HepG2 (cell line): Measurements from ENCODE around the gene B3GALNT2. TPM values are rescaled to one million over a fixed set of nuclear protein-coding genes. Genes with fewer than 3 reads are reported as not detected.

Experiments used
- ATAC-seq: fragments of 200-7000 bp; cut with Tn5 transposase; 3 replicates; pipeline ENCODE4 v1.9.1; 2020; ENCODE audit warnings: mild to moderate bottlenecking, moderate library complexity
- BruUV-seq: library from RNA; stranded (reverse); fragments of 400-500 nt; replicated peaks from 2 replicates; lab custom pipeline; 2021; lab: Mats Ljungman, UMichigan
- CTCF ChIA-PET: fragments of 300-600 bp; formaldehyde crosslinking; extraction: SDS; loops from one replicate; lab custom pipeline; 2021; ENCODE audit warnings: low total read pairs, inconsistent platforms, low intra/inter-chr PET ratio; lab: Yijun Ruan, JAX
- POLR2A ChIA-PET: fragments of 350-600 bp; sonication (Branson Sonifier 250); formaldehyde crosslinking; loops from one replicate; lab custom pipeline; 2020; ENCODE audit warnings: antibody characterized with exemption, inconsistent platforms; lab: Yijun Ruan, JAX
- DNase-seq: peaks from one replicate; pipeline ENCODE4 v3.0.0-alpha.2; 2015; ENCODE audit warnings: low spot score
- FAIRE-seq: peaks from 3 replicates; lab custom pipeline; 2011; peaks lifted over from hg19 to GRCh38; lab: Jason Lieb, UNC
- H2AFZ ChIP-seq: one replicate; pipeline ENCODE4 v1.6.1; 2011; ENCODE audit warnings: low read length, inconsistent platforms
- H3K27ac ChIP-seq: fragments of 300-600 bp; 3 replicates; pipeline ENCODE4 v1.8.0; 2011; ENCODE audit warnings: mixed run types, mild to moderate bottlenecking, mixed read lengths, low read length, inconsistent platforms; ENCODE audit not compliant: insufficient read depth; ENCODE audit errors: extremely low read length
- H3K27me3 ChIP-seq, 2 experiments: fragments of 200-600 bp in 1 of 2; 2 replicates in 1 of 2; 3 replicates in 1 of 2; pipeline versions ENCODE4 v1.6.0 to v1.8.0; 2011; ENCODE audit warnings: low read length in 2 of 2, mild to moderate bottlenecking in 2 of 2, moderate library complexity in 2 of 2, inconsistent platforms in 1 of 2; ENCODE audit not compliant: insufficient read depth in 2 of 2, control insufficient read depth in 1 of 2
- H3K36me3 ChIP-seq, 2 experiments: fragments of 200-600 bp in 1 of 2; replicated peaks in 1 of 2; 2 replicates in 1 of 2; 3 replicates in 1 of 2; pipeline versions ENCODE4 v1.5.1 to v1.8.0; 2011; ENCODE audit warnings: low read length in 2 of 2, inconsistent platforms in 1 of 2; ENCODE audit not compliant: insufficient read depth in 2 of 2, control insufficient read depth in 1 of 2
- H3K4me1 ChIP-seq: 2 replicates; pipeline ENCODE4 v1.5.1; 2012; ENCODE audit warnings: low read length, inconsistent platforms; ENCODE audit not compliant: insufficient read depth
- H3K4me2 ChIP-seq: 2 replicates; pipeline ENCODE4 v1.6.0; 2011; ENCODE audit warnings: low read depth, low read length, inconsistent platforms
- H3K4me3 ChIP-seq, 3 experiments: fragments of 200-600 bp in 1 of 3; sonication (generic), shearing (Covaris generic) in 1 of 3; replicated peaks in 1 of 3; 2 replicates each; pipeline ENCODE4 v1.5.1; 2011 to 2016; ENCODE audit warnings: low read length in 3 of 3, inconsistent platforms in 2 of 3, low read depth in 2 of 3, mild to moderate bottlenecking in 2 of 3, control low read depth in 1 of 3, mixed read lengths in 1 of 3; ENCODE audit not compliant: insufficient read depth in 1 of 3
- H3K79me2 ChIP-seq: one replicate; pipeline ENCODE4 v1.6.1; 2011; ENCODE audit warnings: low read length, inconsistent platforms; ENCODE audit not compliant: insufficient read depth
- H3K9ac ChIP-seq: 2 replicates; pipeline ENCODE4 v1.6.0; 2011; ENCODE audit warnings: mild to moderate bottlenecking, low read depth, low read length, inconsistent platforms; ENCODE audit not compliant: insufficient read depth
- H3K9me3 ChIP-seq: 2 replicates; pipeline ENCODE4 v1.5.1; 2012; ENCODE audit warnings: mild to moderate bottlenecking, low read length
- H4K20me1 ChIP-seq: 2 replicates; pipeline ENCODE4 v1.6.0; 2011; ENCODE audit warnings: inconsistent platforms, mild to moderate bottlenecking, low read length, moderate library complexity; ENCODE audit not compliant: insufficient read depth
- ATRX ChIP-seq: sonication (generic); formaldehyde crosslinking; IDR thresholded peaks from 2 replicates; pipeline ENCODE4 v1.4.0; 2020; ENCODE audit warnings: missing genetic modification reagents, borderline replicate concordance
- BCL6 ChIP-seq: IDR thresholded peaks from 2 replicates; pipeline ENCODE4 v1.6.1; 2016; ENCODE audit warnings: missing genetic modification reagents, missing compliant biosample characterization
- ETV6 ChIP-seq: sonication (generic); formaldehyde crosslinking; conservative IDR thresholded peaks from 2 replicates; pipeline ENCODE4 v1.4.0; 2020; ENCODE audit warnings: missing genetic modification reagents
- FOSL2 ChIP-seq: sonication (generic); formaldehyde crosslinking; IDR thresholded peaks from 2 replicates; pipeline ENCODE4 v1.4.0; 2020; ENCODE audit warnings: missing genetic modification reagents
- KDM3A ChIP-seq: IDR thresholded peaks from 2 replicates; pipeline ENCODE4 v1.6.1; 2018; ENCODE audit warnings: low read depth, missing compliant biosample characterization
- MED1 ChIP-seq: sonication (generic); formaldehyde crosslinking; IDR thresholded peaks from 2 replicates; pipeline ENCODE4 v1.4.0; 2020; ENCODE audit warnings: missing genetic modification reagents
- NBN ChIP-seq: fragments of 450-650 bp; conservative IDR thresholded peaks from 2 replicates; pipeline ENCODE4 v1.6.1; 2017
- NFKBIZ ChIP-seq: IDR thresholded peaks from 2 replicates; pipeline ENCODE4 v1.6.1; 2018; ENCODE audit warnings: missing genetic modification reagents, missing compliant biosample characterization
- REL ChIP-seq: sonication (generic); formaldehyde crosslinking; conservative IDR thresholded peaks from 2 replicates; pipeline ENCODE4 v1.8.0; 2022; ENCODE audit warnings: mild to moderate bottlenecking, missing genetic modification reagents, moderate library complexity
- RELA ChIP-seq: sonication (generic); formaldehyde crosslinking; IDR thresholded peaks from 2 replicates; pipeline ENCODE4 v1.4.0; 2020; ENCODE audit warnings: missing genetic modification reagents
- SAP130 ChIP-seq: IDR thresholded peaks from 2 replicates; pipeline ENCODE4 v1.6.1; 2016; ENCODE audit warnings: low read depth
- SMAD1 ChIP-seq: sonication (generic); formaldehyde crosslinking; IDR thresholded peaks from 2 replicates; pipeline ENCODE4 v1.4.0; 2020; ENCODE audit warnings: missing genetic modification reagents, low read depth, mild to moderate bottlenecking, borderline replicate concordance
- SP4 ChIP-seq: sonication (generic); formaldehyde crosslinking; IDR thresholded peaks from 2 replicates; pipeline ENCODE4 v1.8.1; 2023; ENCODE audit warnings: mild to moderate bottlenecking, missing genetic modification reagents
- ZNF329 ChIP-seq: sonication (generic); formaldehyde crosslinking; IDR thresholded peaks from 2 replicates; pipeline ENCODE4 v1.9.0; 2021; ENCODE audit warnings: low read depth, mild to moderate bottlenecking, missing genetic modification reagents
- ZSCAN31 ChIP-seq: sonication (generic); formaldehyde crosslinking; IDR thresholded peaks from 2 replicates; pipeline ENCODE4 v1.5.0; 2020; ENCODE audit warnings: low read depth, mild to moderate bottlenecking, missing genetic modification reagents
- WGBS: methylation state at CpG from one replicate; pipeline ENCODE4 v1.1.6; 2017; ENCODE audit warnings: low lambda C conversion rate; 5-methylcytosine and 5-hydroxymethylcytosine counted together
- in situ Hi-C: cut with HindIII; loops from 2 replicates; pipeline ENCODE4 v1.10.0; 2017; ENCODE audit warnings: low pct_unique_long_range_greater_than_20kb; ENCODE audit not compliant: extremely low pct_ligation_motif_present
- intact Hi-C: fragments of 100-400 bp; cut with micrococcal nuclease; formaldehyde crosslinking; loops from one replicate; pipeline ENCODE4 v1.10.0; 2022; ENCODE audit not compliant: unreplicated experiment
- polyA plus RNA-seq, 8 experiments: library from polyadenylated mRNA; depleted of rRNA in 3 of 8; stranded (reverse) in 7 of 8; unstranded in 1 of 8; fragments of >200 nt; fragmentation: Illumina TruSeq in 4 of 8; extraction: Trizol in 4 of 8; gene quantifications; 2 replicates each; pipeline versions ENCODE4 v1.2.1 to v1.2.3, GENCODE V29; 2011 to 2016; ENCODE audit warnings: low read depth in 4 of 8, missing spikeins in 1 of 8, mixed read lengths in 1 of 8; ENCODE audit not compliant: insufficient read depth in 1 of 8
- total RNA-seq, 5 experiments: library from RNA; depleted of rRNA; stranded (reverse); fragments of >200 nt; fragmentation: Illumina TruSeq; extraction: Trizol; gene quantifications; 2 replicates each; pipeline ENCODE4 v1.2.3, GENCODE V29; 2016; ENCODE audit warnings: low read depth in 1 of 5
- TF ChIP-seq, protein P1 (sequence below): sonication (generic); formaldehyde crosslinking; conservative IDR thresholded peaks from 2 replicates; pipeline ENCODE4 v1.8.0; 2022; ENCODE audit warnings: low read depth, missing genetic modification reagents
- TF ChIP-seq, protein P2 (sequence below): IDR thresholded peaks from 2 replicates; pipeline ENCODE4 v1.6.1; 2016
- TF ChIP-seq, protein P3 (sequence below): sonication (generic); formaldehyde crosslinking; conservative IDR thresholded peaks from 2 replicates; pipeline ENCODE4 v1.5.0; 2020; ENCODE audit warnings: missing genetic modification reagents
- TF ChIP-seq, protein P4 (sequence below): sonication (generic); formaldehyde crosslinking; IDR thresholded peaks from 2 replicates; pipeline ENCODE4 v1.5.1; 2020; ENCODE audit warnings: mild to moderate bottlenecking, moderate library complexity, missing genetic modification reagents

The B3GALNT2 gene
- total and polyA plus RNA-seq, 2 of the 13 experiments (the other 11 are each of a cell fraction or from before 2014, with no cell fraction given): 16.5 to 28.9 TPM

DNA sequence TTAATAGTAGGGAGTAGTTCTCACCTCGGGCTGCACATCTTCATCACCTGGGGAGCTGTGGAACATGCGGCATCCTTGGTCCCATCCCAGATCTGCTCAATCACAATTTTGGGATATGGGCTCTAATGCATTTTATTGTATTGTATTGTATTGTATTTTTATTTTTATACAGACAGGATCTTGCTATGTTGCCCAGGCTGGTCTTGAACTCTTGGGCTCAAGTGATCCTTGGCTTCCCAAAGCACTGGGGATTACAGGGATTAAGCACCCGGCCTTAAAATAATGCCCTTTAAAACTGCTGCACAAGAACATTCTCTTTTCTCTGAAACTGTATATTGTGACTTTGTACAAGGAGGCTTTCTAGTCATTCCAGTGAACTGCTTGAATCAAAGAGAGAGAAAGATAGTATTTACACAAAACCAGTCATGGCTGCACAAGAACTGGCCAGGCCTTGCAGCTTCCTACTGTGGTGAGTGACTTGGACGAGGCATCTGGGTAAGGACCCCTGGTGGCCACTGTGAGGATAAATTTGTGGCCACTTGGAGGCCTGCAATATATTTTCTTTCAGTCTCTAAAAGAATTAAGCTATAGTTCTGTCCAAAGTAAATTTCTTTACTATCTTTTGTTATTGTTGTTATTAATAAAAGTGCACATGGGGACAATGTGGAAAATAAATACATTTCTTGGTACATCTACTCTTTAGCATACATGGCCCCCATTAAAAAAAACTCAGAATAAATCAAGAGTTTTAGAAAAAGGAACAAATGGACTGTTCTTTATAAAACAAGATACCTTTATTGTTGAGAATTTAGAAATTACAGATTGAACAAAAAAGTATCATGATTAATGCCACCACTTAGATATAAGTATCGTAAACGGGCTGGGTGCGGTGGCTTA is 89.0 kb downstream of the B3GALNT2 start:
- peak; percentile 80 for DNase-seq
- CTCF ChIA-PET: interaction anchor here (3.2 kb wide), 1 partner anchor 162 kb away, joined by 46 read pairs; no protein-coding TSS in a partner anchor
- no peaks in the 10 kb centered on the region for H3K9me3 ChIP-seq
- intact Hi-C loops: loop anchor here (1.0 to 10.0 kb wide), 4 partner anchors 48 to 930 kb away; partner anchors contain the start of gene TBCE
- peaks cover 3% of the 10 kb centered on the region for H3K79me2 ChIP-seq
- WGBS: 83% methylated on average over 7 of the region's 7 CpGs
- peaks cover 6 to 20% of the 10 kb centered on the region in 2 experiments for H3K36me3 ChIP-seq
- POLR2A ChIA-PET: interaction anchor here (0.6 to 2.0 kb wide), 4 partner anchors 48 to 254 kb away, joined by 4 to 15 read pairs (median 6); partner anchors contain the start of genes ARID4B, GGPS1, RBM34 and TBCE
- no peak overlapping the region for H2AFZ ChIP-seq
- peak; percentile 65 for FAIRE-seq
- peaks cover 54% of the 10 kb centered on the region for H3K4me1 ChIP-seq
- ATAC-seq: peak; percentile 78
- in situ Hi-C loops: loop anchor here (5.0 kb wide), 2 partner anchors 163 to 313 kb away; no protein-coding TSS in a partner anchor
- peak overlapping the region; percentile 51 for H3K27ac ChIP-seq
- H4K20me1 ChIP-seq: 0 out of 2 replicates have a peak, but pooled peaks cover 4% of the 10 kb centered on the region
- no peaks in the 10 kb centered on the region for H3K27me3 ChIP-seq
- no peak overlapping the region for H3K4me3 ChIP-seq
- H3K4me2 ChIP-seq: peak overlapping the region; percentile 15; the same call in 1 of the 2 replicates
- H3K9ac ChIP-seq: no peak overlapping the region
- BruUV-seq: no TSS peak
- TF ChIP-seq NBN (no peak), ETV6 (CRISPR knock-in tag) (no peak), NFKBIZ (CRISPR knock-in tag) (no peak), REL (no peak), SMAD1 (no peak), SP4 (CRISPR knock-in tag) (no peak), FOSL2 (CRISPR knock-in tag) (0 out of 2 replicates have a peak, but pooled peaks have one; percentile 36), SAP130 (CRISPR knock-in tag) (peak; percentile 58), MED1 (CRISPR knock-in tag) (0 out of 2 replicates have a peak, but pooled peaks have one; percentile 31), ZSCAN31 (CRISPR knock-in tag) (no peak), ATRX (CRISPR knock-in tag) (no peak), ZNF329 (CRISPR knock-in tag) (no peak), BCL6 (0 out of 2 replicates have a peak, but pooled peaks have one; percentile 16), KDM3A (CRISPR knock-in tag) (no peak), RELA (CRISPR knock-in tag) (no peak)
- TF ChIP-seq, protein P1, sequence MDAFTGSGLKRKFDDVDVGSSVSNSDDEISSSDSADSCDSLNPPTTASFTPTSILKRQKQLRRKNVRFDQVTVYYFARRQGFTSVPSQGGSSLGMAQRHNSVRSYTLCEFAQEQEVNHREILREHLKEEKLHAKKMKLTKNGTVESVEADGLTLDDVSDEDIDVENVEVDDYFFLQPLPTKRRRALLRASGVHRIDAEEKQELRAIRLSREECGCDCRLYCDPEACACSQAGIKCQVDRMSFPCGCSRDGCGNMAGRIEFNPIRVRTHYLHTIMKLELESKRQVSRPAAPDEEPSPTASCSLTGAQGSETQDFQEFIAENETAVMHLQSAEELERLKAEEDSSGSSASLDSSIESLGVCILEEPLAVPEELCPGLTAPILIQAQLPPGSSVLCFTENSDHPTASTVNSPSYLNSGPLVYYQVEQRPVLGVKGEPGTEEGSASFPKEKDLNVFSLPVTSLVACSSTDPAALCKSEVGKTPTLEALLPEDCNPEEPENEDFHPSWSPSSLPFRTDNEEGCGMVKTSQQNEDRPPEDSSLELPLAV (CRISPR knock-in tag): no peak
- TF ChIP-seq, protein P2, sequence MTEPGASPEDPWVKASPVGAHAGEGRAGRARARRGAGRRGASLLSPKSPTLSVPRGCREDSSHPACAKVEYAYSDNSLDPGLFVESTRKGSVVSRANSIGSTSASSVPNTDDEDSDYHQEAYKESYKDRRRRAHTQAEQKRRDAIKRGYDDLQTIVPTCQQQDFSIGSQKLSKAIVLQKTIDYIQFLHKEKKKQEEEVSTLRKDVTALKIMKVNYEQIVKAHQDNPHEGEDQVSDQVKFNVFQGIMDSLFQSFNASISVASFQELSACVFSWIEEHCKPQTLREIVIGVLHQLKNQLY (CRISPR knock-in tag): no peak
- TF ChIP-seq, protein P3, sequence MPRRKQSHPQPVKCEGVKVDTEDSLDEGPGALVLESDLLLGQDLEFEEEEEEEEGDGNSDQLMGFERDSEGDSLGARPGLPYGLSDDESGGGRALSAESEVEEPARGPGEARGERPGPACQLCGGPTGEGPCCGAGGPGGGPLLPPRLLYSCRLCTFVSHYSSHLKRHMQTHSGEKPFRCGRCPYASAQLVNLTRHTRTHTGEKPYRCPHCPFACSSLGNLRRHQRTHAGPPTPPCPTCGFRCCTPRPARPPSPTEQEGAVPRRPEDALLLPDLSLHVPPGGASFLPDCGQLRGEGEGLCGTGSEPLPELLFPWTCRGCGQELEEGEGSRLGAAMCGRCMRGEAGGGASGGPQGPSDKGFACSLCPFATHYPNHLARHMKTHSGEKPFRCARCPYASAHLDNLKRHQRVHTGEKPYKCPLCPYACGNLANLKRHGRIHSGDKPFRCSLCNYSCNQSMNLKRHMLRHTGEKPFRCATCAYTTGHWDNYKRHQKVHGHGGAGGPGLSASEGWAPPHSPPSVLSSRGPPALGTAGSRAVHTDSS: no peak
- TF ChIP-seq, protein P4, sequence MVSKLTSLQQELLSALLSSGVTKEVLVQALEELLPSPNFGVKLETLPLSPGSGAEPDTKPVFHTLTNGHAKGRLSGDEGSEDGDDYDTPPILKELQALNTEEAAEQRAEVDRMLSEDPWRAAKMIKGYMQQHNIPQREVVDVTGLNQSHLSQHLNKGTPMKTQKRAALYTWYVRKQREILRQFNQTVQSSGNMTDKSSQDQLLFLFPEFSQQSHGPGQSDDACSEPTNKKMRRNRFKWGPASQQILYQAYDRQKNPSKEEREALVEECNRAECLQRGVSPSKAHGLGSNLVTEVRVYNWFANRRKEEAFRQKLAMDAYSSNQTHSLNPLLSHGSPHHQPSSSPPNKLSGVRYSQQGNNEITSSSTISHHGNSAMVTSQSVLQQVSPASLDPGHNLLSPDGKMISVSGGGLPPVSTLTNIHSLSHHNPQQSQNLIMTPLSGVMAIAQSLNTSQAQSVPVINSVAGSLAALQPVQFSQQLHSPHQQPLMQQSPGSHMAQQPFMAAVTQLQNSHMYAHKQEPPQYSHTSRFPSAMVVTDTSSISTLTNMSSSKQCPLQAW (CRISPR knock-in tag): no peak
